SJCRH30 (cell line): ENCODE measurements around the gene TRIM54. TPM values are rescaled to one million over a fixed set of nuclear protein-coding genes. Genes with fewer than 3 reads are reported as not detected.
"Not testable (repeated sequence)": the region's sequence is repeated elsewhere in the genome, so short reads cannot be mapped to it uniquely, and the experiment has no call there.

ENCODE experiments used
- DNase-seq, 2 experiments: peaks; one replicate each; pipeline ENCODE4 v3.0.0-alpha.2; 2015 to 2020
- H3K27ac ChIP-seq: fragments of 250-450 bp; sonication (Bioruptor Pico); 2 replicates; pipeline ENCODE4 v1.5.1; 2020; ENCODE audit warnings: mild to moderate bottlenecking, moderate library complexity
- H3K27me3 ChIP-seq: fragments of 250-450 bp; sonication (Bioruptor Pico); 2 replicates; pipeline ENCODE4 v1.5.1; 2020; ENCODE audit warnings: mild to moderate bottlenecking, moderate library complexity
- H3K36me3 ChIP-seq: fragments of 250-450 bp; sonication (Bioruptor Pico); 2 replicates; pipeline ENCODE4 v1.5.1; 2020; ENCODE audit warnings: mild to moderate bottlenecking, moderate library complexity
- H3K4me1 ChIP-seq: fragments of 250-450 bp; sonication (Bioruptor Pico); 2 replicates; pipeline ENCODE4 v1.5.1; 2020; ENCODE audit warnings: mild to moderate bottlenecking, moderate library complexity
- H3K4me3 ChIP-seq: fragments of 250-450 bp; sonication (Bioruptor Pico); 2 replicates; pipeline ENCODE4 v1.5.1; 2020; ENCODE audit warnings: mild to moderate bottlenecking, moderate library complexity
- H3K9me3 ChIP-seq: fragments of 250-450 bp; sonication (Bioruptor Pico); replicated peaks from 2 replicates; pipeline ENCODE4 v1.5.1; 2020; ENCODE audit warnings: mild to moderate bottlenecking, moderate library complexity
- total RNA-seq: library from RNA; depleted of rRNA; stranded (reverse); fragments of >200 nt; shearing (Covaris generic); gene quantifications from 2 replicates; pipeline ENCODE4 v1.2.3, GENCODE V29; 2014

The TRIM54 gene
- total RNA-seq, 1 experiment from 2014 or later, result 0.34 TPM

GRCh38 chr2:27322766-27323595 lies 40.8 kb downstream of the TRIM54 start, which contains the start of gene MPV17:
MPV17 (minus strand) TSS chr2:27323097; CDS start chr2:27322517, 580 bp downstream.
- Histone ChIP-seq H3K4me3 (peak within 1 kb of the TSS; percentile 88), H3K27me3 (no peaks in the 10 kb centered on the region), H3K4me1 (peaks cover 19% of the 10 kb centered on the region; the same call in 1 of the 2 replicates), H3K36me3 (peaks cover 18% of the 10 kb centered on the region), H3K9me3 (no peaks in the 10 kb centered on the region), H3K27ac (peak within 1 kb of the TSS; percentile 89)
- DNase-seq, result peak; percentile 95 to 96

DNA sequence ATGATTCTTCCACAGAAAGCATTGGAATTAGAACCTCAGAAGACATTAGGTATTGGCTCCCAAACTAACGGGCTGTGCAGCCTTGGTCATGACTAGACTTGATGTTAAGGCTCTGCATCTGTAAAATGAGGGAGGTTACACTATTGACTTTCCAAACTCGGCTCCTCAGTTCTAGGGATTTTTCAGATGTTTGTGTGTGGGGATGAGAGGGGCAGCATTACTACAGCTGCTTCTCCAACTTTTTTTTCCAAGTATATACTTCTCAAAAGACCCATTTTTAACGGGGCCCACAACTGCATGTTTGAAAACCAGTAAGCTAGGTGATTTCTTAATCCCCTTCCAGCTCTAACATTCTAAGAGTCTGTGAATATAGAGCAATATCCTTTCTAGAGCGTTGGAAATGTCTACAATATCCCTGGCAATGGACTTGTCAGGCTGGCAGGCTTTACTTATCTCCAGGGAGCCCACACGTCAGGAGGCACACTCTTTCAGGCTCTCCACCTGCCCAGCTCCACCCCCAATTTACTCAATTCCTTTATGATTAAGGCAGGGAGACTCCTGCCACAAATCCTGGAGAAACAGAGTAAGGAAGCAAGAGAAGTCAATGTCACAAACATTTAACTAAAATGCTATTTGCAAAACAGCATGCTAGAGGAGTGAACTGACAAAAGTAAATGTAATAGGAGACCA lies 41.5 kb downstream of the TRIM54 start:
- Histone ChIP-seq H3K4me3 (peak overlapping the region; percentile 88), H3K36me3 (peaks cover 25% of the 10 kb centered on the region), H3K9me3 (no peaks in the 10 kb centered on the region), H3K27me3 (no peaks in the 10 kb centered on the region), H3K27ac (peak overlapping the region; percentile 89), H3K4me1 (peaks cover 19% of the 10 kb centered on the region; the same call in 1 of the 2 replicates)
- no peak for DNase-seq

GRCh38 chr2:27324720-27325119 lies 42.5 kb downstream of the TRIM54 start:
- no peak for DNase-seq
- Histone ChIP-seq H3K4me3 (no peak overlapping the region), H3K27me3 (no peaks in the 10 kb centered on the region), H3K9me3 (no peaks in the 10 kb centered on the region), H3K27ac (no peak overlapping the region), H3K36me3 (peaks cover 35% of the 10 kb centered on the region), H3K4me1 (peaks cover 19% of the 10 kb centered on the region; the same call in 1 of the 2 replicates)

DNA sequence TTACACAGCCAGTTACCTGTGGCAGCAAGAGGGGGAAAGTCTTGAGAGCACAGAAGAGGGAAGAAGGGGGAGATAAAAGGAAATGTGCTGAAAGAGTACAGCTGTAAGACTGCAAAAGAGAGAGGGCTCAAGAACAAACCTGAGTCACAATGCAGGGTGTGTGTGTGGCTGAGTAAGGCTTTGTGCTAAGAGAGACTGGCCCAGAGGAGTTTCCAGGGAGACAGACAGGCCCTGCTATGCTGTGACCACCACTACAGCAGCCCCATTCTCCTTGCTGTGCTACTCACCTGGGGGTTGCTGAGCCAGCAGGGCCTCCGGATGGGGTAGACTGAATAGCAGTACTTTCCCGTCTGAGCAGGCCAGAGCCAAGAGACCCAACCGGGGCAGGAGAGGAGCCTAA lies 53.1 kb downstream of the TRIM54 start:
- H3K36me3 ChIP-seq, result peaks cover 71% of the 10 kb centered on the region
- H3K9me3 ChIP-seq, result no peaks in the 10 kb centered on the region
- H3K4me1 ChIP-seq, result no peaks in the 10 kb centered on the region
- no peak overlapping the region for H3K4me3 ChIP-seq
- H3K27ac ChIP-seq, result no peak overlapping the region
- no peaks in the 10 kb centered on the region for H3K27me3 ChIP-seq
- no peak for DNase-seq

- DNase-seq, result no peak
- no peaks in the 10 kb centered on the region for H3K27me3 ChIP-seq
- H3K27ac ChIP-seq, result no peak overlapping the region
- H3K36me3 ChIP-seq, result peaks cover 71% of the 10 kb centered on the region
- no peaks in the 10 kb centered on the region for H3K4me1 ChIP-seq
- no peak overlapping the region for H3K4me3 ChIP-seq
- no peaks in the 10 kb centered on the region for H3K9me3 ChIP-seq
These were observed 53.9 kb downstream of the TRIM54 start for GRCh38 chr2:27336173-27336572.

- Histone ChIP-seq H3K9me3 (no peaks in the 10 kb centered on the region; the same call in 1 of the 2 replicates), H3K27me3 (no peaks in the 10 kb centered on the region), H3K4me3 (no peak overlapping the region), H3K36me3 (peaks cover 21% of the 10 kb centered on the region), H3K27ac (no peak overlapping the region), H3K4me1 (no peaks in the 10 kb centered on the region)
- DNase-seq, result no peak
These were observed 65.4 kb downstream of the TRIM54 start for GRCh38 chr2:27347641-27348040.

DNA sequence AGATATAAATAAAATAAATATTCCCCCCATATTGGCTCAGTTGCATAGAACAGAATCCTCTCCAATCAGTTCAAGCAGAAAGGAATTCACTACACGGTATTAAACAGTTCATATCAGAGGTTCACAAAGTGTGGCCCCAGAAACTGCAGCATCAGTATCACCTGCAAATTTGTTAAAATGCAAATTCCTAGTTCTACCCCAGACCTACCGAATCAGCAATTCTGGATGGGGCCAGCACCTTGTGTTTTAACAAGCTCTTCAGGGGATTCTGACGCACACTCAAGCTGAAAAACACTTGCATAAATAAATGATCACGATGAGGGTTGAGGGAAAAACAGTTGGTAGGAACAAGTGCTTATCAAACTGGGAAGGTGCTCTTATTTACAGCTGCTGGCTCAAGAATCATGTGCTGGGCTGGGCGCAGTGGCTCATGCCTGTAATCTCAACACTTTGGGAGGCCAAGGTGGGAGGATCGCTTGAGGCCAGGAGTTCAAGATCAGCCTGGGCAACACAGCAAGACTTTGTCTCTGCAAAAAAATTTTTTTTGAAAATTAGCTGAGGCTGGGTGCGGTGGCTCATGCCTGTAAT lies 68.0 kb downstream of the TRIM54 start:
- no peak for DNase-seq
- Histone ChIP-seq H3K4me3 (no peak overlapping the region), H3K9me3 (no peaks in the 10 kb centered on the region; the same call in 1 of the 2 replicates), H3K4me1 (peaks cover 6% of the 10 kb centered on the region; the same call in 1 of the 2 replicates), H3K36me3 (peaks cover 7% of the 10 kb centered on the region), H3K27ac (no peak overlapping the region), H3K27me3 (no peaks in the 10 kb centered on the region)

- H3K27me3 ChIP-seq, result no peaks in the 10 kb centered on the region
- H3K4me1 ChIP-seq, result peaks cover 6% of the 10 kb centered on the region; the same call in 1 of the 2 replicates
- peaks cover 7% of the 10 kb centered on the region for H3K36me3 ChIP-seq
- no peak overlapping the region for H3K4me3 ChIP-seq
- H3K9me3 ChIP-seq, result no peaks in the 10 kb centered on the region; the same call in 1 of the 2 replicates
- no peak for DNase-seq
- H3K27ac ChIP-seq, result no peak overlapping the region
These were observed 69.8 kb downstream of the TRIM54 start for GRCh38 chr2:27351802-27352598.

DNA sequence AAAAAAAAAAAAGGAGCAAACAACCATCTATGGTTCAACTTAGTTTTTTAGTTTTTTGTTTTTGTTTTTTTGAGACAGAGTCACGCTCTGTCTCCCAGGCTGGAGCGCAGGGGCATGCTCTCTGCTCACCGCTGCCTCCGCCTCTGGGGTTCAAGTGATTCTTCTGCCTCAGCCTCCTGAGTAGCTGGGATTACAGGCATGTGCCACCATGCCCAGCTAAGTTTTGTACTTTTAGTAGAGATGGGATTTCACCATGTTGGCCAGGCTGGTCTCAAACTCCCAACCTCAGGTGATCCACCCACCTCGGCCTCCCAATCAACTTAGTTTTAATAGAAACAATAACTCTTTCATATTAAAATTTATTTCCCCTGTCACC lies 71.1 kb downstream of the TRIM54 start:
- H3K4me1 ChIP-seq, H3K36me3 ChIP-seq, H3K4me3 ChIP-seq, H3K9me3 ChIP-seq, H3K27ac ChIP-seq, DNase-seq, H3K27me3 ChIP-seq: not testable (repeated sequence)

DNA sequence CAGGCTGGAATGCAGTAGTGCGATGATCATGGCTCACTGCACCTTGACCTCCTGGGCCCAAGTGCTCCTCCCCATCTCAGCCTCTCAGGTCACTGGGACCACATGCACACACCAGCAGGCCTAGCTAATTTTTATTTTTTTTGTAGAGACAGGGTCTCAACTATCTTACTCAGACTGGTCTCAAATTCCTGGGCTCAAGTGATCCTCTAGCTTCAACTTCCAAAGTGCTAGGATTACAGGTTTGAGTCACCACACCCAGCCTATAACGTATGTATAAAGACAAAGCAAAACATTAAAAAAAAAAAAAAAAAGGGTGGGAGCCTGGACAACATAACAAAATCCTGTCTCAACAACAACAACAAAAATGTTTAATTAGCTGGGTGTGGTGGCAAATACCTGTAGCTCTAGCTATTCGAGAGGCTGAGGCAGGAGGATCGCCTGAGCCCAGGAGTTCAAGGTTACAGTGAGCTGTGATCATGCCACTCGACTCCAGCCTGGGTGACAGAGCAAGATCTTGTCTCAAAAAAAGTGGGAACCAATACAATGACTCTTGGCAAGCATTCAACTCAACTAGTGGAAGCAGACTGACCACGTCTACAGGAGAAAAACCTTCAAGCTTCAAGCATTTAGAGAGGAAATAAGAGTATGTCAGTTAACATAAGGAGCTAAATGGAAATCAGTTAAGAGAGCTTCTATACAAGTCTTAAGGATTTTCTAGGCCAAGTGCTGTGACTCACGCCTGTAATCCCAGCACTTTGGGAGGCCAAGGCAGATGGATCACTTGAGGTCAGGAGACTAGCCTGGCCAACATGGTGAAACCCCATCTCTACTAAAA lies 71.8 kb downstream of the TRIM54 start:
- H3K4me3 ChIP-seq, result no peak overlapping the region
- H3K36me3 ChIP-seq, result peaks cover 7% of the 10 kb centered on the region
- H3K27me3 ChIP-seq, result no peaks in the 10 kb centered on the region
- no peak for DNase-seq
- no peaks in the 10 kb centered on the region for H3K9me3 ChIP-seq
- H3K27ac ChIP-seq, result no peak overlapping the region
- H3K4me1 ChIP-seq, result peaks cover 6% of the 10 kb centered on the region; the same call in 1 of the 2 replicates

- DNase-seq, result no peak
- Histone ChIP-seq H3K27me3 (no peaks in the 10 kb centered on the region), H3K4me1 (peaks cover 6% of the 10 kb centered on the region; the same call in 1 of the 2 replicates), H3K27ac (no peak overlapping the region), H3K36me3 (peaks cover 7% of the 10 kb centered on the region), H3K4me3 (no peak overlapping the region), H3K9me3 (no peaks in the 10 kb centered on the region)
These were observed 72.3 kb downstream of the TRIM54 start for GRCh38 chr2:27354597-27354927.

DNA sequence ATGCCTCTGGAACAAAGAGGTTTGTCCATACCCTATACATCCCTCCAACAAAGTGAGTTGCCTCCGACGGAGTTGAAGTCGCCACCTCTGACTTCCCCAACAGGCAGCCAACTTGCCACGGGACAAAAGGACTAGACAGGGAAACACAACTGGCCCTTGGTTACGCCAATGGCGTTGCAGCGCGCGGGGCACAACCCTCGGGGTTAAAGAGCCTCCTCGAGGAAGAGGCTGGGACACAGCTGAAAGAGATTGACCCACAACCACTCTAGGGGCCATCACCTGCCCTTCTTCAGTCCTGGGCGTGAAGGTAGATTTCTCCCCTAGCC lies 73.8 kb downstream of the TRIM54 start:
- H3K27me3 ChIP-seq, result no peaks in the 10 kb centered on the region
- no peaks in the 10 kb centered on the region for H3K36me3 ChIP-seq
- peak; percentile 74 for DNase-seq
- peak overlapping the region; percentile 69 for H3K27ac ChIP-seq
- no peaks in the 10 kb centered on the region for H3K9me3 ChIP-seq
- peaks cover 6% of the 10 kb centered on the region; the same call in 1 of the 2 replicates for H3K4me1 ChIP-seq
- peak overlapping the region; percentile 78 for H3K4me3 ChIP-seq

DNA sequence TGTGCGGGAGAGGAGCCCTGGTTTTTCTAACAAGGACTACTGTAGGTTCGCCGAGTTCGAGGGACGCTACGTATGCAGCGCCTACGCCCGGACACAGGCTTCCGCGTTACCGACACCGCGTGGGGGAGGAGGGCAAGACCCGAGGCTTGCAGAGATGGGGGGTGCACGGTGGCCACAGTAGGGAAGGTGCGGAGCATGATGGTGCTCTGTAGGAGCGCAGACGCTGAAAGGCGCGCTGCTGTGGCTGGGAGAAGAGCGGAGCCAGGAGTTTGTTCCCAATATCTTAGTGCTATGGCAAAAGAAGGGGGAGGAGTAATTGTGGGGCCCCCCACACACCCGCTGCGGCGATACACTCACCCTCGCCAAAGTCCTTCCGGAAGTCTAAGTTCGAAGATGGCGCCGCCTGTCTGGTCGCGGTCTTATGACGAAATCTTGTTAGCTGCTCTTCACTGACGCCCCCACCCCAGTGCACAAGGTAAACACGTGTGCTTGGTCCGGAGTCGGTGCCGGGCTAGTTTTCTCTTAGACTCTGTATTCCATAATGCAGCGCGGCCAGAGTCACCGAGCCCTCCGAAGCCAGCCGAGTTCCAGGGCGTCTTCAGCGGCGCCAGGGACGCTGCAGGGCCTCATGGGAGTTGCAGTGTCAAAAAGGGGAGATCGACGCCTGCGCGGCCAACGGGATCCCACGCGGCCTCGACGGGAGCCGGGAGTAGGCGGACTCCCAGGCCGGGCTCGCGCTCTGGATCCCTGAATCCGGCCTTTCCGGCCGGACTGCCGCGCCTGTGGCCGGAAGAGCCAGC lies 74.4 kb downstream of the TRIM54 start, which contains the start of gene GTF3C2:
Gene GTF3C2, minus strand, starts transcription at position 383 of the 800 bp plus-strand sequence. CDS start 13,210 bp downstream, outside the sequence.
- Histone ChIP-seq H3K36me3 (no peaks in the 10 kb centered on the region), H3K27me3 (no peaks in the 10 kb centered on the region), H3K9me3 (no peaks in the 10 kb centered on the region), H3K4me1 (peaks cover 6% of the 10 kb centered on the region; the same call in 1 of the 2 replicates), H3K4me3 (peak within 1 kb of the TSS; percentile 78), H3K27ac (peak within 1 kb of the TSS; percentile 69)
- peak; percentile 98 to 99 for DNase-seq
